HEK293T (cell line): ENCODE measurements around the gene EDARADD.

Source experiments
- ARNT ChIP-seq: fragments of 450-650 bp; IDR thresholded peaks from 2 replicates; pipeline ENCODE4 v1.6.1; 2017; ENCODE audit warnings: mild to moderate bottlenecking
- BHLHE40 ChIP-seq: fragments of 450-650 bp; IDR thresholded peaks from 2 replicates; pipeline ENCODE4 v1.6.1; 2016; ENCODE audit warnings: mild to moderate bottlenecking, moderate library complexity, borderline replicate concordance
- CTBP1 ChIP-seq: fragments of 450-650 bp; IDR thresholded peaks from 2 replicates; pipeline ENCODE4 v1.6.1; 2016; ENCODE audit warnings: borderline replicate concordance
- ELF4 ChIP-seq: fragments of 450-650 bp; IDR thresholded peaks from 2 replicates; pipeline ENCODE4 v1.6.1; 2017; ENCODE audit warnings: antibody characterized with exemption
- FOXA1 ChIP-seq: fragments of 450-650 bp; IDR thresholded peaks from 2 replicates; pipeline ENCODE4 v1.6.1; 2016; ENCODE audit warnings: mild to moderate bottlenecking
- FOXK2 ChIP-seq: fragments of 450-650 bp; IDR thresholded peaks from 2 replicates; pipeline ENCODE4 v1.6.1; 2016; ENCODE audit warnings: mild to moderate bottlenecking
- FOXM1 ChIP-seq: fragments of 450-650 bp; IDR thresholded peaks from 2 replicates; pipeline ENCODE4 v1.6.1; 2017; ENCODE audit warnings: mild to moderate bottlenecking, borderline replicate concordance
- L3MBTL2 ChIP-seq: fragments of 450-650 bp; conservative IDR thresholded peaks from 2 replicates; pipeline ENCODE4 v1.6.1; 2016; ENCODE audit warnings: mild to moderate bottlenecking
- NFRKB ChIP-seq: fragments of 450-650 bp; IDR thresholded peaks from 2 replicates; pipeline ENCODE4 v1.6.1; 2016; ENCODE audit warnings: mild to moderate bottlenecking, moderate library complexity
- SP1 ChIP-seq: fragments of 450-650 bp; IDR thresholded peaks from 2 replicates; pipeline ENCODE4 v1.6.1; 2017
- TARDBP ChIP-seq: fragments of 450-650 bp; IDR thresholded peaks from 2 replicates; pipeline ENCODE4 v1.6.1; 2016
- ZNF384 ChIP-seq: fragments of 450-650 bp; IDR thresholded peaks from 2 replicates; pipeline ENCODE4 v1.6.1; 2016

DNA sequence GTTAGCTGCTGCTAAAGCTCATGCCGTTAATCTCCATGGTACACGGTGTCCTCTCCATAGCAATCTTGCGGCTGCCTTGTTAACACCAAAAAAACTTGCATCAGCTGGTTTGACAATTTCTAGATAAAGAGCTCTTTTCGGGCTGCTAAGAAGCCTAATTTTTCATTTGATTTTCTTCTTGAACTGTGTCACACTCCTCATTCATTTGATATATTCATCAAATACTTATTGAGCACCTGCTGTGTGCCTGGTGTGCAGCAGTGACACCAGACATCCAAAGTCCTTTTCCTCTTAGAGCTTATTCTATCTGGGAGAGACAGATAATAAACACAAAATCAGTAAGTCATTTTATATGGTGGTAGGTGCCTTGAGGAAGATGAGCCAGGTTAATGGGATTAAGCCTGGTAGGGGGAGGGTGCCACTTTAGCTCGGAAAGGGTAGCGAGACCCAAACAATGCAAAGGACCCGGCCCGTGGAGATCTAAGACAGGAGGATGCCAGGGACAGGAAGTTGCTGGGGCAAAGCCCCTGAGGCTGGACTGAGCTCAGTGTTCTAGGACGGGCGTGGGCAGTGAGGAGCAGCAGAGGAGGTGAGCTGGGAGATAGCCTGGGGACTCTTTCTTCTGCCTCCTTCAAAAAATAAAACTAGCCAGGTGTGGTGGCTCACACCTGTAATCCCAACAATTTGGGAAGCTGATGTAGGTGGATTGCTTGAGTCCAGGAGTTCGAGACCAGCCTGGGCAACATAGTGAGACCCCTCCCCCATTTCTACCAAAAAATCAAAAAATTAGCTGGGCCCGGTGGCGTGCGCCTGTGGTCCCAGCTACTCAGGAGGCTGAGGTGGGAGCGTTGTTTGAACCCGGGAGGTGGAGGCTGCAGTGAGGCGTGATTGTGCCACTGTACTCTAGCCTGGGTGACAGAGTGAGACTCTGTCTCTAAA lies 79.0 kb downstream of the EDARADD start:
- TF ChIP-seq ZNF384 (no peak), L3MBTL2 (no peak), NFRKB (no peak), ARNT (no peak), FOXM1 (no peak), FOXK2 (no peak), SP1 (no peak), FOXA1 (no peak), TARDBP (no peak), ELF4 (no peak), BHLHE40 (no peak), CTBP1 (no peak)
